ENCODE data around the gene ZNF740.
A peak's percentile ranks its signal among the peaks of the same experiment; 100 is the strongest.

Gene ZNF740

GRCh38 chr12:53217051-53217930, 36.8 kb downstream of the ZNF740 start:
- peak; percentile 48 to 62 for DNase-seq

- no peak for DNase-seq
Measured at GRCh38 chr12:53217931-53218307, 37.4 kb downstream of the ZNF740 start.

GRCh38 chr12:53218551-53219291, 38.2 kb downstream of the ZNF740 start:
- DNase-seq, result no peak

GRCh38 chr12:53219292-53219955, 38.9 kb downstream of the ZNF740 start:
- peak in 1 of 2 donors; percentile 44 for DNase-seq

GRCh38 chr12:53219956-53220693, 39.6 kb downstream of the ZNF740 start:
- DNase-seq, result peak; percentile 71 to 79

- DNase-seq, result peak; percentile 82 to 85
Measured at GRCh38 chr12:53220694-53221202, 40.2 kb downstream of the ZNF740 start.

- peak; percentile 49 to 68 for DNase-seq
Measured at GRCh38 chr12:53221203-53222080, 40.9 kb downstream of the ZNF740 start.

GRCh38 chr12:53222170-53222721, 41.7 kb downstream of the ZNF740 start:
- DNase-seq, result no peak

GRCh38 chr12:53222806-53223261, 42.3 kb downstream of the ZNF740 start:
- DNase-seq, result no peak

GRCh38 chr12:53223389-53224060, 43.0 kb downstream of the ZNF740 start:
- peak in 1 of 2 donors; percentile 51 for DNase-seq

- no peak for DNase-seq
Measured at GRCh38 chr12:53224061-53224896, 43.8 kb downstream of the ZNF740 start.

- no peak for DNase-seq
Measured at GRCh38 chr12:53224897-53225634, 44.5 kb downstream of the ZNF740 start.

GRCh38 chr12:53225635-53226424, 45.3 kb downstream of the ZNF740 start:
- DNase-seq, result no peak

GRCh38 chr12:53226815-53227214, 46.3 kb downstream of the ZNF740 start:
- no peak for DNase-seq

- DNase-seq, result no peak
Measured at GRCh38 chr12:53227341-53227740, 46.8 kb downstream of the ZNF740 start.

GRCh38 chr12:53227836-53228235, 47.3 kb downstream of the ZNF740 start:
- DNase-seq, result no peak

GRCh38 chr12:53229454-53229853, 48.9 kb downstream of the ZNF740 start:
- DNase-seq, result no peak

Data from CD4-positive, alpha-beta T cell treated with Interferon alpha-2 for 1 hour (primary cell).